ENCODE results near the gene LYPD3. TPM values are rescaled to one million over a fixed set of nuclear protein-coding genes. Genes with fewer than 3 reads are reported as not detected.

Gene LYPD3
- total and polyA plus RNA-seq, 11 donors, result 0.08 to 0.77 (median 0.37) TPM; not detected in 4

DNA sequence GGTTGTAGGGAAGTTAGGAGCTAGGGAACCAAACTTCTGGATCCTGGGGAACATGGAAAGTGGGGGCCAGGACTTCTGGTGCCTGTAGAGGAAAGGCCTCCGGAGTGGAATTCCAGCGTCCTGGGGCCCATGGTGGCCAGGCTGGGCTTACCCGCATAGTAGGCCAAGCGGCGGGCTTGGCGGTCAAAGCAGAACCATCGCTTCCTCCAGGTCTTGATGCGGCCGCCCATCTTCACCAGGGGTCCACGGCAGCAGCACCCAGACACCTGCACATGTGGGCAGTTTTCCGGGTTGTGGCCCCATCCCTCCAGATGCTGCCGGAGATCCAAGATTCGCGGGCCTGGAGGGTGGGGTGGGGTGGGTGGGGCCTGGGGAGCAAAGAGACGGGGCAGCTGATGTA, 13.8 kb upstream of the LYPD3 start:
- H3K27me3 ChIP-seq, result no peaks in the 10 kb centered on the region
- no peak for TF ChIP-seq POLR2A (IDR thresholded peaks at IDR 0.05)
- TF ChIP-seq, protein P1, sequence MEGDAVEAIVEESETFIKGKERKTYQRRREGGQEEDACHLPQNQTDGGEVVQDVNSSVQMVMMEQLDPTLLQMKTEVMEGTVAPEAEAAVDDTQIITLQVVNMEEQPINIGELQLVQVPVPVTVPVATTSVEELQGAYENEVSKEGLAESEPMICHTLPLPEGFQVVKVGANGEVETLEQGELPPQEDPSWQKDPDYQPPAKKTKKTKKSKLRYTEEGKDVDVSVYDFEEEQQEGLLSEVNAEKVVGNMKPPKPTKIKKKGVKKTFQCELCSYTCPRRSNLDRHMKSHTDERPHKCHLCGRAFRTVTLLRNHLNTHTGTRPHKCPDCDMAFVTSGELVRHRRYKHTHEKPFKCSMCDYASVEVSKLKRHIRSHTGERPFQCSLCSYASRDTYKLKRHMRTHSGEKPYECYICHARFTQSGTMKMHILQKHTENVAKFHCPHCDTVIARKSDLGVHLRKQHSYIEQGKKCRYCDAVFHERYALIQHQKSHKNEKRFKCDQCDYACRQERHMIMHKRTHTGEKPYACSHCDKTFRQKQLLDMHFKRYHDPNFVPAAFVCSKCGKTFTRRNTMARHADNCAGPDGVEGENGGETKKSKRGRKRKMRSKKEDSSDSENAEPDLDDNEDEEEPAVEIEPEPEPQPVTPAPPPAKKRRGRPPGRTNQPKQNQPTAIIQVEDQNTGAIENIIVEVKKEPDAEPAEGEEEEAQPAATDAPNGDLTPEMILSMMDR (IDR thresholded peaks at IDR 0.05), result no peak
- intact Hi-C loops (cut with DNase I), result no loop called here
- H3K4me3 ChIP-seq, result no peak overlapping the region
- H3K27ac ChIP-seq, result no peak overlapping the region
- WGBS, 4 donors, result 92 to 95% (median 93%) methylated on average over 15 of the region's 15 CpGs
- DNase-seq (no peak), ATAC-seq (no peak)
- no peaks in the 10 kb centered on the region for H3K9me3 ChIP-seq
- peaks cover 0 to 9% (median 0%) of the 10 kb centered on the region in 9 donors for H3K36me3 ChIP-seq
- peaks cover 0 to 18% (median 11%) of the 10 kb centered on the region in 12 donors for H3K4me1 ChIP-seq

DNA sequence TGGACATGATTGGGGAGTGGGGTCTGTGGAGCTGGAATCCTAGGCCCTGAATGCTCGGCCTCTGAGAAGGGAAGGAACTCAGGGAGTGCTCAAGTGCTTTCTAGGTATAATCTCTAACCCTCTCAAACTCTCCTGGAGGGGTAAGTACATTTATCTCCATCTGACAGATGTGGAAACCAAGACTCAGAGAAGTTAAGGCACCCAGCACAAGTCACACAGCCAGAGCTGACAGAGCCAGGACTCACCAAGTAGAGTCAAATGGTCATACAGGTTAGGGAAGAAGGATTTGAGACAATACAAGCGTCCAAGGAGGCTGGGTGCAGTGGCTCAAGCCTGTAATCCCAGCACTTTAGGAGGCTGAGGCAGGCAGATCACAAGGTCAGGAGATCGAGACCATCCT, 12.9 kb upstream of the LYPD3 start:
- Histone ChIP-seq H3K27ac (no peak overlapping the region), H3K4me3 (no peak overlapping the region), H3K4me1 (peaks cover 0 to 19% (median 11%) of the 10 kb centered on the region in 12 donors), H3K27me3 (no peaks in the 10 kb centered on the region), H3K9me3 (no peaks in the 10 kb centered on the region), H3K36me3 (peaks cover 0 to 9% (median 0%) of the 10 kb centered on the region in 9 donors)
- TF ChIP-seq, protein P1 (IDR thresholded peaks at IDR 0.05), result no peak
- TF ChIP-seq POLR2A (IDR thresholded peaks at IDR 0.05), result no peak
- WGBS, 4 donors, result 87 to 97% (median 93%) methylated on average over 3 of the region's 3 CpGs
- ATAC-seq, result no peak
- intact Hi-C loops (cut with DNase I), result no loop called here
- DNase-seq, result no peak

- Histone ChIP-seq H3K9me3 (no peaks in the 10 kb centered on the region), H3K36me3 (peaks cover 0 to 9% (median 0%) of the 10 kb centered on the region in 9 donors), H3K4me1 (peaks cover 0 to 19% (median 11%) of the 10 kb centered on the region in 12 donors), H3K27ac (peak overlapping the region in 3 of 12 donors; percentile 38 to 86 (median 61)), H3K4me3 (no peak overlapping the region), H3K27me3 (no peaks in the 10 kb centered on the region)
- intact Hi-C loops (cut with DNase I), result no loop called here
- ATAC-seq (no peak), DNase-seq (no peak)
- TF ChIP-seq, protein P1 (IDR thresholded peaks at IDR 0.05), result no peak
- no peak for TF ChIP-seq POLR2A (IDR thresholded peaks at IDR 0.05)
These were observed 11.2 kb upstream of the LYPD3 start for GRCh38 chr19:43476606-43477005.

DNA sequence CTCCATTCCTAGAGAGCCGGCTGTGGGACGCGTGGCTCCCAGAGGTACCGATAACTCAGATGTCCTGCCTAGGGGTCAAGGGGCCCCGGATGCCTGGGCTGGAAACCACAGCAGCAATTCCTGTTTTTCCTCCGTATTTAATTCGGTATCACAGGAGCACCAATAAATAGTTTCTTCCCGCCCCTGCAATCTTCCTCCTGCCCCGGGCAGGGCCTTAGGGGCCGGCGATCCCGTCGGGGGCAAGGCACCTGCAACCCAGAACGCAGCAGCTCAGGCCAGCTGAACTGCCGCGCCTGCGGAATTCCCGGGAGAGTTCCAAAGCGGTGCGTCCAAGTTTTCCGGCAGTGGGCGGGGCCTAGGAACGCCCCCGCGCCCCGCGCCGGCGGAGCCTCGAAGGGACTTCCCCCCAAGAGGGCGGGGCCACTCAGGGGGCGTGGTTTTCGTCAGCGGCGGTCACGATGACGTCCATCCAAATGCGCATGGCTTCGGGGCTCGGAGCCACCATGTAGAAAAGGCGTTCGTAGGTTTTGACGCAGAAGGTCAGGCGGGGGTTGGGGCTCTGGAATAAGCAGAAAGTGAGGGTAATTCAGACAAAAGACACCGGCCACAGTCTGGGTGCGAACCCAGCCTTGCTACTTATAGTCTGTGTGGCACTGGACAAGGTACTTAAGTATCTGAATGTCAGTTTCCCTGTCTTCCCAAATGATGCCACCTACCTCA, 9.7 kb upstream of the LYPD3 start:
- peaks cover 0 to 19% (median 11%) of the 10 kb centered on the region in 12 donors for H3K4me1 ChIP-seq
- H3K9me3 ChIP-seq, result no peaks in the 10 kb centered on the region
- WGBS, 4 donors, result 2 to 3% (median 3%) methylated on average over 20 to 46 of the region's 46 CpGs
- DNase-seq, result peak; percentile 95 to 97 (median 96)
- intact Hi-C loops (cut with DNase I), result loop anchor here in 1 of 10 donors (1.0 kb wide), 1 partner anchor 12 kb away; no protein-coding TSS in a partner anchor
- peak overlapping the region in 10 of 12 donors; percentile 31 to 58 (median 50) for H3K4me3 ChIP-seq
- H3K27me3 ChIP-seq, result no peaks in the 10 kb centered on the region
- H3K36me3 ChIP-seq, result peaks cover 0 to 9% (median 0%) of the 10 kb centered on the region in 9 donors
- H3K27ac ChIP-seq, result peak overlapping the region in 11 of 12 donors; percentile 52 to 89 (median 77)
- TF ChIP-seq, protein P1 (IDR thresholded peaks at IDR 0.05), result no peak
- peak in 1 of 2 donors; percentile 59 for TF ChIP-seq POLR2A (IDR thresholded peaks at IDR 0.05)
- ATAC-seq, result peak; percentile 95 to 98 (median 96)
